Esophagus squamous epithelium (tissue), 4 donors: ENCODE results near the gene ZNF474.

Source experiments
- POLR2A ChIP-seq, 4 donors: fragments of 450-650 bp; IDR thresholded peaks; one replicate each; pipeline ENCODE4 v1.6.1; 2017; ENCODE audit warnings: antibody characterized with exemption in 4 of 4, mild to moderate bottlenecking in 4 of 4, moderate library complexity in 3 of 4
- TF ChIP-seq, protein P1 (sequence below), 6 experiments: fragments of 450-650 bp in 4 of 6; fragments of 200-600 bp in 2 of 6; sonication (generic) in 2 of 6; IDR thresholded peaks; one replicate each; pipeline ENCODE4 v1.5.1; 2016 to 2019; ENCODE audit warnings: antibody characterized with exemption in 6 of 6, mild to moderate bottlenecking in 4 of 6, moderate library complexity in 4 of 6

DNA sequence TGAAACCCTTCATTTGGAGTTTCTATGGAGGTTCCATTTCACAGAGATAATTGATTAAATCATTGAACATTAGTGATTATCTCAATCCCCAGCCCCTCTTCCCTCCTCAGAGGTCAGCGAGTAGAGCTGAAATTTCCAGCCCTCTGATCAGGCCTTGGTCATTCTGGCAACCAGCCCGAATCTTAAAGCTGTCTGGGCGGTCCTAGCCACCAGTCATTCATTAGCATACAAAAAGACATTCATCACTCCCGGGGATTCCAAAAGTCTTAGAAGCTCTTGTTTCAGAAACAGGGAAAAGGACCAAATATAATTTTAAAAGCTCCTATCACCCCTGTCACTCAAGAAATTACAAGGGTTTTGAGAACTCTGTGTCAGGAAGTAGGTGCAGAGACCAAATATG is 41.3 kb downstream of the ZNF474 start:
- TF ChIP-seq, protein P1, sequence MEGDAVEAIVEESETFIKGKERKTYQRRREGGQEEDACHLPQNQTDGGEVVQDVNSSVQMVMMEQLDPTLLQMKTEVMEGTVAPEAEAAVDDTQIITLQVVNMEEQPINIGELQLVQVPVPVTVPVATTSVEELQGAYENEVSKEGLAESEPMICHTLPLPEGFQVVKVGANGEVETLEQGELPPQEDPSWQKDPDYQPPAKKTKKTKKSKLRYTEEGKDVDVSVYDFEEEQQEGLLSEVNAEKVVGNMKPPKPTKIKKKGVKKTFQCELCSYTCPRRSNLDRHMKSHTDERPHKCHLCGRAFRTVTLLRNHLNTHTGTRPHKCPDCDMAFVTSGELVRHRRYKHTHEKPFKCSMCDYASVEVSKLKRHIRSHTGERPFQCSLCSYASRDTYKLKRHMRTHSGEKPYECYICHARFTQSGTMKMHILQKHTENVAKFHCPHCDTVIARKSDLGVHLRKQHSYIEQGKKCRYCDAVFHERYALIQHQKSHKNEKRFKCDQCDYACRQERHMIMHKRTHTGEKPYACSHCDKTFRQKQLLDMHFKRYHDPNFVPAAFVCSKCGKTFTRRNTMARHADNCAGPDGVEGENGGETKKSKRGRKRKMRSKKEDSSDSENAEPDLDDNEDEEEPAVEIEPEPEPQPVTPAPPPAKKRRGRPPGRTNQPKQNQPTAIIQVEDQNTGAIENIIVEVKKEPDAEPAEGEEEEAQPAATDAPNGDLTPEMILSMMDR (IDR thresholded peaks at IDR 0.05) = no peak
- no peak for TF ChIP-seq POLR2A (IDR thresholded peaks at IDR 0.05)
